Measurements from ENCODE around the gene SSUH2. TPM values are rescaled to one million over a fixed set of nuclear protein-coding genes. Genes with fewer than 3 reads are reported as not detected.

The SSUH2 gene
- total RNA-seq, 1 donor from 2014 or later = 0.05 TPM

- no peak for DNase-seq (ENCODE audit: low read depth)
Observed at GRCh38 chr3:8619548-8619947, 25.1 kb downstream of the SSUH2 start.

DNA sequence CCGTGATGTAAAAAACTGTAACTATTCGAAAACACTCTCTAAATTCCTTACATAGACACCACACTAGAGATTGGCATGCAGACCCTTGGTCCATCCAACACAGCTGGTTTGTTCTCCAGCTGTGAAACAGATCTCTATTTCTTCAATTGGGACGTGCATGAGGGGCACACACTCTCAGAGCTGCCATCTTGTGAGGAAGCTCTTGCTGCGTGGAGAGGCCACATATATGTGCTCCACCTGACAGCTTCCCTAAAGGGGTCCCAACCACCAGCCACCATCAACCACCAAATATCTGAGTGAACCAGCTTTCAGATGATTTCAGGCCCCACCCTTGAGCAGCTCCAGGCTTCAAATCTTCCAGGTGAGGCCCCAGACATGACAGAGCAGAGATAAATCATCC lies 25.6 kb downstream of the SSUH2 start:
- no peak for DNase-seq (ENCODE audit: low read depth)

- DNase-seq (ENCODE audit: low read depth) = no peak
Observed at GRCh38 chr3:8617921-8618320, 26.7 kb downstream of the SSUH2 start.

GRCh38 chr3:8610951-8611350 lies 33.6 kb downstream of the SSUH2 start:
- DNase-seq (ENCODE audit: low read depth) = no peak

DNA sequence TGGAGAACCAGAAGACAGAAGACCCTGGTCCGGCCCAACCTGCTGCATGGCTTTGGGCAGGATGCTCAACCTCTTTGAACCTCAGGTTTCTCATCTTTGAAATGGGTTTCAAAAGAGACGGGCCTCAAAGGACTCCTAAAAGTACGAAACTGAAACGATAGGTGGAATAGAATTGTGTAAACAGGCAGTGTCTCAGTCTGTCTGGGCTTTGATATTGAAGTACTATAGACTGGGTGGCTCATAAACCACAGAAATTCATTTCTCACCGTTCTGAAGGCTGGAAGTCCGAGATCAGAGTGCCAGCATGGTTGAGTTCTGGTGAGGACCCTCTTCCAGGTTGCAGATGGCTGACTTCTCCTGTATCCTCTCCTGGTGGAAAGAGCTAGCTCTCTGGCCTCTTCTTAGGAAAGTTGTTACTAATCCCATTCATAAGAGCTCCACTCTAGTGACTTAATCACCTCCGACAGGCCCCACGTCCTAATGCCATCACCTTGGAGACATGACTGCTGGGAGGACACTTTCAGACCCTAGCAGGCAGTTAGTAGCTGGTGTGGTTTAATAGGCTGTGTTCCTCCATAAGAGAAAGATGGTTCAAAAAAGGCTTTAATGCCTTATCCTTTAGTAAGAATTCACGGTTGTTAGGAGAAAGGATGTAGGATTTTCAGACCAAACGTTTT lies 35.7 kb downstream of the SSUH2 start:
- DNase-seq (ENCODE audit: low read depth) = no peak

- DNase-seq (ENCODE audit: low read depth) = no peak
Observed at GRCh38 chr3:8608041-8608790, 36.4 kb downstream of the SSUH2 start.

DNA sequence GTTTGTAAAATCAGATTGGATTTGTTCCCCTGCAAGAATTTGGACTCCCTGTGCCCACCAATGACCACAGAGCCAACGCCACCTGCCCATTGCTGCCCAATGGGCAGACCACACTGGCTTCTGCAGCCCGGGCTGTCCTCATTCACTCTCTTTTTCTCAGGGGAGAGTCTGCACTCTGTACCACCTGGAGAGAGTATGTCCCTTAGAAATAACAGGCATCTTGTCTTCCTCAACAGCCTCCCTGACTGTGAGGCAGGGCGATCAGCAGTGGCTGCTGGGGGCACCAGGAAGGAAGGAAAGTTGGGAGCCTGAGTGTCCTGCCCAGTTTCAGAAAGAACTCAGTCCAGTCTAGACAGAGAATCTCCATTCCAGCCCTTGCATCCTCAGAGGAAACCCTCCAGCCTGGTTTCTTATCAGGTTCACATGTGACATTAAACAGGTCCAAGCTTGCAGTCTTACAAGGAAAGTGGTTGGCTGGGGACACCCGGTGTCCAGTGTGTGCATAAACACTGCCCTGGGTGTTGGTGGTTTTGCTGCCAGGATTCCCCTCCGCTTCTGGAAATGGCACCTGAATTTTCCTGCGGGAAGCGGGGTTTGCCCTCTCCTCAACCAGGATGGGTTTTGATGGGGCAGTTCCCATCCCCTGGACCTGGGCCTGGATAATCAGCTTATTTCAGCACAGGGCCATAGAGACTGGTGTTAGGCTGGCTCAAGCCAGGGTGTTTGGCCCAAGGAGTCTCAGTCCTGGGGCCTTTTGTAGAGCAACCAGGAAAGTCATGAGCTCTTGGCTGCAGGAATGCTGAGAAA lies 37.2 kb downstream of the SSUH2 start:
- DNase-seq (ENCODE audit: low read depth) = peak; percentile 83

DNA sequence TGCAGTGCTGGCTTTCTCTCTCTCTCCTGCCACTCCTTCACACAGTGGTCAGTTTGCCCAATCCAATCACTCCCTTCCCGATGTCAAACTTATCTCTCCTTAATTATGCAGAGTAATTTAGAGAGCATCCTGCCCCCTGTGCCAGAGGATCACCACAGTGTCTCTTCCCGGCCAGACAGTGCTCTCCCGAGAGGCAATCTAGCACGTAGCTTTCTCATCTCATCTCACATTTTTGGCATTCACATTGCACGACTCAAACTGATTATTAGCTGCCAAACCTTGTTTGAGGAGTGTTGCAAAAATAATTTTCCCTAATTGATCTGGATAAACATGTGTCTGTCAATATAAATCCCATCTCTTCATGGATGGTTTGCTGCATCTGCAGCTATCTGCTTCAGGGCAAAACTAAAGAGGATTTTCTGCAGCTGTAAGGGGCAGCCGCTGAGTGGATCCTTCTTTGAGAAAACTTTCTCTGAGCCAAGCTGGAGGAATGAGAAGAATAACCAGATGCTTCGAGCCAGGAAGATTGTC lies 37.8 kb downstream of the SSUH2 start:
- DNase-seq (ENCODE audit: low read depth) = no peak

DNA sequence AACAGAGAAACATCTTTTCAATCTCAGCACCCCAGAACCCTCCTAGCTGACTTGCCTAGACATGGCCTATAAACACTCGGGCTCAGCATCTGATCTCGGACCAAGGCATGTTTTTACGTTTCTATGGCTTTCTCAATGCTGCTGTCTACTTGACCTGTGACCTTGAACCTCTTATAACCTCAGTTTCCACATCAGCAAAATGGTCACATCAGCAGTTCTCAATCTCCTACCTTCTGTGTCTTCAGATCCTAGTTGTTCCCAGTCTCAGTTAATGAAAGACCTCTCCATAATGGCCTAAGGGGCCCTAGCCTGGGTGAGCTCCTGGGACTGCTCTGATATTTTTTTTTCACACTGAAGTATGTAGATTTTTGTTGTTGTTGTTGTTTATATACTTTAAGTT lies 39.6 kb downstream of the SSUH2 start:
- no peak for DNase-seq (ENCODE audit: low read depth)

DNA sequence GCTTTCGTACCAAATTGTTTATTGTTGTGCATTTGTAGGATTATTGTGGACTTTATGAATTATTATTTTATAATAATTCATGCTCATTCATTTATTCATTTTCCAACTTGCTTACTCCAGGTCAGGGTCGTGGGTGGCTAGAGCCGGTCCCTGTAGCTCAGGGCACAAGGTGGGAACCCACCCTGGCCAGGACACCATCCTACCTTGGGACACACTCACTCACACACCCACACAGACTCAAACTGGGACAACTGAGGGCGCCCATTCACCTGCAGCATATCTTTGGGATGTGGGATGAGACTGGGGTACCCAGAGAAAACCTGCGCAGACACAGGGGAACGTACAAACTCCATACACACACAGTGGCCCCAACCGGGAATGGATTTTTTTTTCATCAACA lies 40.6 kb downstream of the SSUH2 start:
- DNase-seq (ENCODE audit: low read depth) = no peak

GRCh38 chr3:8603115-8603710 lies 41.4 kb downstream of the SSUH2 start:
- DNase-seq (ENCODE audit: low read depth) = no peak

GRCh38 chr3:8600457-8600856 lies 44.1 kb downstream of the SSUH2 start:
- DNase-seq (ENCODE audit: low read depth) = no peak

GRCh38 chr3:8599146-8599545 lies 45.5 kb downstream of the SSUH2 start:
- peak; percentile 94 for DNase-seq (ENCODE audit: low read depth)

DNA sequence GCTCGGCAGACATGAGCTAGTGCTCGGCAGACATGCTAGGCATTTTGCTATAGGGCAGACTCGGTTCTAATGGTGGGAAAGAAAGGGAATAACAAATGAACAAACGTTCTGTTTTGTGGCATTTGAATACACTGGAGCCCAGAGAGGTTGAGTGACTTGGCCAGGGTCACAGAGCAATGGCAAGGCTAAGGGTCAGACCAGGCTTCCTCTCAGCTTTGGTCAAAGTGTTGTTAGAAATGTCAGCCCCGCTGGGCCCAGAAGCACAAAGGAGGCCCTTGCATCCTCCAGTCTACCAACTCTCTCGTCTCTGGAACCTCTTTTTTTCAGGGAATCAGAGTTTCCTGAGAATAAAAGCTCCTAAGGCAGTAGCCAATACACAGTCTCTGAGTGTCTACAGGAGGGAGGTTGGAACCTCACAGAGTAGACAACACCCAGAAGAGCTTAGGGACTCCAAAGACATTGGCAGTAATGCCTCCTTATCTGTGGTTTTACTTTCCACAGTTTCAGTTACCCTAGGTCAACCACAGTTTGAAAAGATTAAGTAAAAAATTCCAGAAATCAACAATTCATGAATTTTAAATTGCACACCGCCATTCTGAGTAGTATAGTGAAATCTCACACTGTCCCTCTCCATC lies 47.3 kb downstream of the SSUH2 start:
- no peak for DNase-seq (ENCODE audit: low read depth)

- DNase-seq (ENCODE audit: low read depth) = peak; percentile 57
Observed at GRCh38 chr3:8596321-8597218, 48.0 kb downstream of the SSUH2 start.

GRCh38 chr3:8595695-8596115 lies 48.9 kb downstream of the SSUH2 start:
- DNase-seq (ENCODE audit: low read depth) = no peak

GRCh38 chr3:8595252-8595651 lies 49.3 kb downstream of the SSUH2 start:
- peak; percentile 41 for DNase-seq (ENCODE audit: low read depth)

DNA sequence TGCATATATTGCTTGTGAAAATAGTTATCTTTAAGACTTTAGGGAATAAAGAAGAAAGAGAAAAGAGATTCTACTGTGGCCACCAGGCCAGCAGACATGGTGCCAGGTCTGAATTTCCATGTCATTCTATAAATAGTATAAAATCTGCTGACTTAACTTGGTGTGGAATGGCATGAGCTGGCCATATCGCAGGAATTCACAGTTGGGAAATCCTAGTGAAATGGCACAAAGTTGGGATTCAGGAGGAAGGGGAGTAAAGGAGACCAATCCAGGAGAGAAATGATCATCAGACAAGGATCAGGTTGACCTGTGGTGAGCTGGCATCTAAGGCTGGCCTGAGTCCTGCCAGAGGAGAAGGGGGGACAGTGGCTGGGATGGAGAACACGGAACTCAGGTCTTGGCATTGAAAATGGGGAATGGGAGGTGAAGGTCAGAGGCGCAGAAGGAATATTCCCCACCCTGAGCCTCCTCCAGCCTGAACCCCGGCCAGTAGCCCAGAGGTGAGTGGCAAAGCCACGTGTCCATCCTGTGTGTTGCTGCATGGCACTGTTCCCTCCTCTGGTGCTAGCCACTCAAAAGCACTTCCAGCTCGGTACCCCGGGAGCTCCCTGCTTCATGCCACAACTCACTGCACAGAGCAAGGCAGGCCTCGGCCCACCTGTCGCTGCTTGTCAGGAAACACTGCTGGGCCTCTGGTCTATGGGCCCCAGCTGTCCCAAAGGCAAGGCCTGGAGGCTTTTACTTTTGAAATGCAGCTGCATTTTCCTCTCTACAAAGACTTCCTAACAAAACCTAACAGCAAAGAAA lies 51.4 kb downstream of the SSUH2 start:
- DNase-seq (ENCODE audit: low read depth) = peak; percentile 99

All from myocyte (in vitro differentiated cells).